NCI-H128 (cell line): Measurements from ENCODE around the gene FYTTD1.
"Not testable (repeated sequence)": the region's sequence is repeated elsewhere in the genome, so short reads cannot be mapped to it uniquely, and the experiment has no call there.

ENCODE experiments used
- DNase-seq: peaks from one replicate; lab custom pipeline; 2025; ENCODE audit not compliant: unreplicated experiment; lab: John Stamatoyannopoulos, UW

Gene FYTTD1

GRCh38 chr3:197749601-197750395 is at the start of gene FYTTD1:
Gene FYTTD1 (plus strand): TSS chr3:197749883. CDS start chr3:197749972, 89 bp downstream.
- peak; percentile 86 for DNase-seq

- DNase-seq, result no peak
These were observed 49.6 kb upstream of the FYTTD1 start for GRCh38 chr3:197700095-197700494.

GRCh38 chr3:197701841-197702240 is 47.8 kb upstream of the FYTTD1 start:
- no peak for DNase-seq

GRCh38 chr3:197706658-197707057 is 43.0 kb upstream of the FYTTD1 start:
- DNase-seq, result no peak

- DNase-seq, result no peak
These were observed 40.5 kb upstream of the FYTTD1 start for GRCh38 chr3:197709135-197709534.

GRCh38 chr3:197710965-197711364 is 38.7 kb upstream of the FYTTD1 start:
- not testable (repeated sequence) for DNase-seq

GRCh38 chr3:197711973-197712707 is 37.5 kb upstream of the FYTTD1 start:
- no peak for DNase-seq

- DNase-seq, result no peak
These were observed 36.2 kb upstream of the FYTTD1 start for GRCh38 chr3:197713477-197713822.

GRCh38 chr3:197714251-197714650 is 35.4 kb upstream of the FYTTD1 start:
- no peak for DNase-seq

- DNase-seq, result no peak
These were observed 30.8 kb upstream of the FYTTD1 start for GRCh38 chr3:197718891-197719290.

- DNase-seq, result no peak
These were observed 29.0 kb upstream of the FYTTD1 start for GRCh38 chr3:197720694-197721093.

GRCh38 chr3:197722734-197723133 is 26.9 kb upstream of the FYTTD1 start:
- no peak for DNase-seq

- DNase-seq, result not testable (repeated sequence)
These were observed 21.8 kb upstream of the FYTTD1 start for GRCh38 chr3:197727878-197728277.

GRCh38 chr3:197728487-197728886 is 21.2 kb upstream of the FYTTD1 start:
- no peak for DNase-seq

GRCh38 chr3:197730200-197730599 is 19.5 kb upstream of the FYTTD1 start:
- no peak for DNase-seq

- not testable (repeated sequence) for DNase-seq
These were observed 18.9 kb upstream of the FYTTD1 start for GRCh38 chr3:197730770-197731169.

- DNase-seq, result not testable (repeated sequence)
These were observed 18.2 kb upstream of the FYTTD1 start for GRCh38 chr3:197731483-197731882.

GRCh38 chr3:197733042-197733441 is 16.6 kb upstream of the FYTTD1 start:
- DNase-seq, result no peak

GRCh38 chr3:197734667-197735318 is 14.9 kb upstream of the FYTTD1 start:
- no peak for DNase-seq

- DNase-seq, result no peak
These were observed 13.6 kb upstream of the FYTTD1 start for GRCh38 chr3:197736010-197736490.

- DNase-seq, result peak; percentile 94
These were observed 13.0 kb upstream of the FYTTD1 start, which contains the start of gene RUBCN for GRCh38 chr3:197736491-197737318. Gene RUBCN (minus strand): TSS chr3:197736904. CDS start chr3:197736719, 185 bp downstream.
